DND-41 (cell line): ENCODE results near the gene SLC1A3.

Experiments
- ATAC-seq: fragments of 200-7000 bp; cut with Tn5 transposase; 3 replicates; pipeline ENCODE4 v1.9.1; 2021; ENCODE audit warnings: low read depth; ENCODE audit not compliant: insufficient read depth
- DNase-seq: peaks from one replicate; pipeline ENCODE4 v3.0.0-alpha.2; 2020
- H2AFZ ChIP-seq: 2 replicates; pipeline ENCODE4 v1.6.0; 2012; ENCODE audit warnings: low read depth, low read length
- H3K27ac ChIP-seq: 2 replicates; pipeline ENCODE4 v1.5.1; 2012; ENCODE audit warnings: low read length, inconsistent platforms
- H3K27me3 ChIP-seq: fragments of 200-600 bp; sonication (generic); 2 replicates; pipeline ENCODE4 v1.6.0; 2012; ENCODE audit warnings: low read length, mild to moderate bottlenecking, inconsistent platforms; ENCODE audit not compliant: insufficient read depth, poor library complexity
- H3K36me3 ChIP-seq: 2 replicates; pipeline ENCODE4 v1.5.1; 2012; ENCODE audit warnings: low read length, inconsistent platforms; ENCODE audit not compliant: insufficient read depth
- H3K4me1 ChIP-seq: 2 replicates; pipeline ENCODE4 v1.5.1; 2012; ENCODE audit warnings: mild to moderate bottlenecking, low read length; ENCODE audit not compliant: insufficient read depth
- H3K4me2 ChIP-seq: 2 replicates; pipeline ENCODE4 v1.6.0; 2012; ENCODE audit warnings: mild to moderate bottlenecking, moderate library complexity, low read length, inconsistent platforms; ENCODE audit not compliant: insufficient read depth
- H3K4me3 ChIP-seq, 2 experiments: fragments of 200-600 bp in 1 of 2; shearing (Covaris generic) in 1 of 2; 2 replicates each; pipeline ENCODE4 v1.5.1; 2012 to 2016; ENCODE audit warnings: inconsistent platforms in 2 of 2, low read length in 2 of 2, mild to moderate bottlenecking in 2 of 2, low read depth in 1 of 2, moderate library complexity in 1 of 2
- H3K79me2 ChIP-seq: 2 replicates; pipeline ENCODE4 v1.6.0; 2012; ENCODE audit warnings: low read length, inconsistent platforms; ENCODE audit not compliant: insufficient read depth
- H3K9ac ChIP-seq: 2 replicates; pipeline ENCODE4 v1.6.0; 2012; ENCODE audit warnings: low read depth, mild to moderate bottlenecking, inconsistent platforms, low read length, moderate library complexity
- H3K9me3 ChIP-seq: 2 replicates; pipeline ENCODE4 v1.5.1; 2012; ENCODE audit warnings: low read length, moderate library complexity, mild to moderate bottlenecking, inconsistent platforms; ENCODE audit not compliant: insufficient read depth, severe bottlenecking
- H4K20me1 ChIP-seq: 2 replicates; pipeline ENCODE4 v1.6.0; 2012; ENCODE audit warnings: low read length; ENCODE audit not compliant: insufficient read depth
- EZH2 ChIP-seq: IDR thresholded peaks from 3 replicates; pipeline ENCODE4 v1.6.1; 2012; ENCODE audit warnings: borderline replicate concordance, low read depth, mild to moderate bottlenecking, moderate library complexity, low read length, inconsistent platforms; ENCODE audit not compliant: severe bottlenecking
- TF ChIP-seq, protein P1 (sequence below): IDR thresholded peaks from 2 replicates; pipeline ENCODE4 v1.5.1; 2012; ENCODE audit warnings: borderline replicate concordance, low read length, moderate library complexity, mild to moderate bottlenecking; ENCODE audit not compliant: poor library complexity, severe bottlenecking; ENCODE audit errors: extremely low read depth

SLC1A3 gene

DNA sequence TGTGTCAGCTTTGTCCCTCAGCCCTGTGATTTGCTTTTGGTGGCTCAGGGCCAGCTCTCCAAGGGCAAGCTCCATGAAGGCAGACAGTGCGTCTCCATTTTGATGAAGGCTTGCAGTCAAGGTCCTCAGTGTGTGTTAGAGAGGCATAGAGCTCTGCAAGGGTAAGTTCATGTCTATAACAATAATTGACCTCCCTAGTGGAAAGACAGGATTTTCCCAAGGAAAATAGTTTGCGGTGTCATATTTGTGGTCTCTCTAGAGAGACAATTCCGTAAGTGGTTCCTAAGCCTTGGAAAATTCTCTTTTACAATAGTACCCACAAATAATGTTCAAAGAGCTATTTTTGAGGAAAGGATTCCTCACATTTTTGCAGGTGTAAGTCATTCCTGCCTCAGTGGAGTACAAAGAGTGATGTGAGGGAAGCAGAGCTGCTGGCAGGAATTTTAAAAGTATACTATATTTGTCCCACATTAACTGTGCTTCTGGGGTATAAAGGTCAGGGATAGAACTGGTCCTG lies 40.2 kb downstream of the SLC1A3 start:
- Histone ChIP-seq H3K27ac (no peak overlapping the region), H3K4me3 (no peak overlapping the region), H3K9ac (no peak overlapping the region), H3K36me3 (no peaks in the 10 kb centered on the region), H3K79me2 (no peaks in the 10 kb centered on the region), H4K20me1 (no peaks in the 10 kb centered on the region), H2AFZ (no peak overlapping the region), H3K4me2 (no peak overlapping the region), H3K4me1 (no peaks in the 10 kb centered on the region), H3K9me3 (no peaks in the 10 kb centered on the region), H3K27me3 (peaks cover 11% of the 10 kb centered on the region)
- ATAC-seq (no peak), DNase-seq (no peak)
- TF ChIP-seq EZH2 = no peak
- TF ChIP-seq, protein P1, sequence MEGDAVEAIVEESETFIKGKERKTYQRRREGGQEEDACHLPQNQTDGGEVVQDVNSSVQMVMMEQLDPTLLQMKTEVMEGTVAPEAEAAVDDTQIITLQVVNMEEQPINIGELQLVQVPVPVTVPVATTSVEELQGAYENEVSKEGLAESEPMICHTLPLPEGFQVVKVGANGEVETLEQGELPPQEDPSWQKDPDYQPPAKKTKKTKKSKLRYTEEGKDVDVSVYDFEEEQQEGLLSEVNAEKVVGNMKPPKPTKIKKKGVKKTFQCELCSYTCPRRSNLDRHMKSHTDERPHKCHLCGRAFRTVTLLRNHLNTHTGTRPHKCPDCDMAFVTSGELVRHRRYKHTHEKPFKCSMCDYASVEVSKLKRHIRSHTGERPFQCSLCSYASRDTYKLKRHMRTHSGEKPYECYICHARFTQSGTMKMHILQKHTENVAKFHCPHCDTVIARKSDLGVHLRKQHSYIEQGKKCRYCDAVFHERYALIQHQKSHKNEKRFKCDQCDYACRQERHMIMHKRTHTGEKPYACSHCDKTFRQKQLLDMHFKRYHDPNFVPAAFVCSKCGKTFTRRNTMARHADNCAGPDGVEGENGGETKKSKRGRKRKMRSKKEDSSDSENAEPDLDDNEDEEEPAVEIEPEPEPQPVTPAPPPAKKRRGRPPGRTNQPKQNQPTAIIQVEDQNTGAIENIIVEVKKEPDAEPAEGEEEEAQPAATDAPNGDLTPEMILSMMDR = no peak

DNA sequence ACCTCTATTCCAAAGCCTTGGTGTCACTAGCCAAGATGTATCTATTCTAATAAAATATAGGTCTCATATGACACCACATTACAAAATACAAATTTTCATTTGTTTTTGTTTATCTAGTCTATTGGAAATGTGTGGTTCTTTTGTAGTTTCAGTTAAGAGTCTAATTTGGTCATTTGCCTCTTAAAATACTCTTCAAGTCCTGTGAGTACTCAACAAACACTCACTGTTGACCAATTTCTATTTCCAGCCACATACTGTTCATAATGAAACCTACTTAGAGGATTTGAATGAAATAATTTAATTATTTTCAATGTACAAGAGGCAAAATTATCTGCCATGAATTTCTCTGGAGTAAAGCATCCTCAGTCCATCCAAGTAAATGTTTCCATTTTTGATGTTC lies 40.6 kb downstream of the SLC1A3 start:
- H3K4me1 ChIP-seq = no peaks in the 10 kb centered on the region
- H3K4me2 ChIP-seq = no peak overlapping the region
- H3K9ac ChIP-seq = no peak overlapping the region
- H3K27me3 ChIP-seq = peaks cover 15% of the 10 kb centered on the region
- H3K79me2 ChIP-seq = no peaks in the 10 kb centered on the region
- no peaks in the 10 kb centered on the region for H3K36me3 ChIP-seq
- DNase-seq = no peak
- no peak overlapping the region for H3K27ac ChIP-seq
- no peak overlapping the region for H3K4me3 ChIP-seq
- H3K9me3 ChIP-seq = no peaks in the 10 kb centered on the region
- no peak for TF ChIP-seq EZH2
- TF ChIP-seq, protein P1 = no peak
- H4K20me1 ChIP-seq = no peaks in the 10 kb centered on the region
- no peak overlapping the region for H2AFZ ChIP-seq
- ATAC-seq = no peak

DNA sequence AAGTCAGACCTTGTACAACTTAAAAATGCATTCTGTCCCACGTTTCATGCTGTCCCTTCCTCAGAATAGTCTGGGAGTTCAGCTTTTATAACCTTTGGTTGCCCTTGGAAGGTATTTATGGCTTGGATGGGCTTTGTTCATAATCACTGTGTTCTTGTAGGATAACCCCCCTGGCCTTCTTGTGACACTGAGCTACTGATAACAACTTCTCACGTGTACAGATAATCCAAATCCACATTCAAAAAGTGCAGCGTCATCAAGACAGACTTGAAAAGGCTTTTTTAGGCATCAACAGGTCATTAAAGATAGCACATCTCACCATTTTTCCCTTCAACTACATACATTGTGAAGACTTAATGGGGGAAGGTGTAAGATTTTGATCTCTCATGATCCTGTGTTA lies 42.0 kb downstream of the SLC1A3 start:
- Histone ChIP-seq H3K4me1 (no peaks in the 10 kb centered on the region), H3K27me3 (peaks cover 22% of the 10 kb centered on the region), H3K9ac (no peak overlapping the region), H3K36me3 (no peaks in the 10 kb centered on the region), H3K9me3 (no peaks in the 10 kb centered on the region), H3K79me2 (no peaks in the 10 kb centered on the region), H2AFZ (no peak overlapping the region), H3K4me2 (no peak overlapping the region), H3K27ac (no peak overlapping the region), H3K4me3 (no peak overlapping the region), H4K20me1 (no peaks in the 10 kb centered on the region)
- no peak for TF ChIP-seq EZH2
- TF ChIP-seq, protein P1 = no peak
- ATAC-seq (no peak), DNase-seq (no peak)
